MV-4-11 (cell line): Measurements from ENCODE around the gene TPX2.

Experiments used
- DNase-seq: peaks from one replicate; lab custom pipeline; 2025; lab: John Stamatoyannopoulos, UW

Gene TPX2

DNA sequence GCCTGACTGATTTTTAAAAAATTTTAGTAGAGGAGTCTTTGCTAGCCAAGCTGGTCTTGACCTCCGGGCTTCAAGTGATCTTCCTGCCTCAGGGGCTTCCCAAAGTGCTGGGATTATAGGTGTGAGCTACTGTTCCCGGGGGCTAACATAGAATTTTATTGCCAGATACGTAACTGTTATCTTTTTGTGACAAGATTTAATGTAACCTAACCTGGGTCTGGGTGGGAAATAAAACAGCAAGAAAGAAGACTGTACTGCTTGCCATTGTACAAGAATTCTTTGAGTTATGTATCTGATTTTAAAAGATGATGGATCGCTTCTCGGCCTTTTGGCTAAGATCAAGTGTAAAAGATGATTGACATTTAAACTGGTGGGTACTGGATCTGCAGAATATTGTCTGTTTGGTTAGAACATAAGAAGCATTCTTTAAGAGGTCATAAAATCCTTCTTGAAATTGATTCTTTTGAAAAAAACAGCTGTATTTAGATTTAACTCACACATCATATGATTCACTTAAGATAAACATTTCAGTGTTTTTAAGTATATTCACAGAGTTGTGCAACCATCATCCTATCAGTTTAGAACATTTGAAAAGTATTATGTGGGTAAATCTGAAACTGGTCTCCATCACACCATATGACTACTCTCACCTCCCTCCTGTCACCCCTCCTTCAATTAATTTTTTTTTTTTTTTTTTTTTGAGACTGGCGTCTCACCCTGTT lies 21.6 kb downstream of the TPX2 start:
- no peak for DNase-seq

DNA sequence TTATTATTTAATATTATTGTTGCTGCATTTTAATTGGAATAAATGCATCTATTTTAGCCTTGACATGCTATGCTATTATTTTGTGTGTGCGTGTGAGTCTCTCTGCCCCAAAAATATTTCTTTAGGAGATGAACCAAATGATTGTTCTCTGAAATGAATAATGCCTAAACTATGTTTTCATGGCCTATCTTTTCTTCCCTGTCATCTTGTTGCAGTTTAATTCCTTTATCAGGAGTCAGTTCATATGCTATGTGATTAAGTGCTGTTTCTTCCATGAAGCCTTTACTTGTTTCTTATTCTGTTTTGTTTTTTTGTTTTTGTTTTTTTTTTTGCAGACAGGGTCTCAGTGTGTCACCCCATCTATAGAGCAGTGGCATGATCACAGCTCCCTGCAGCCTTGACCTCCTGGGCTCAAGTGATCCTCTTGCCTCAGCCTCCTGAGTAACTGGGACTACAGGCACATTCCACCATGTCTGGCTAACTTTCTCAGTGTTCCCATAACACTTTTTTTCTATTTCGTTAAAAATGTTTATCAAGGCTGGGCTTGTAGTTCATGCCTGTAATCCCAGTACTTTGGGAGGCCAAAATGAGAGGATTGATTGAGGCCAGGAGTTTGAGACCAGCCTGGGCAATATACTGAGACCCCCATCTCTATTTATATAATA lies 25.7 kb downstream of the TPX2 start:
- no peak for DNase-seq

DNA sequence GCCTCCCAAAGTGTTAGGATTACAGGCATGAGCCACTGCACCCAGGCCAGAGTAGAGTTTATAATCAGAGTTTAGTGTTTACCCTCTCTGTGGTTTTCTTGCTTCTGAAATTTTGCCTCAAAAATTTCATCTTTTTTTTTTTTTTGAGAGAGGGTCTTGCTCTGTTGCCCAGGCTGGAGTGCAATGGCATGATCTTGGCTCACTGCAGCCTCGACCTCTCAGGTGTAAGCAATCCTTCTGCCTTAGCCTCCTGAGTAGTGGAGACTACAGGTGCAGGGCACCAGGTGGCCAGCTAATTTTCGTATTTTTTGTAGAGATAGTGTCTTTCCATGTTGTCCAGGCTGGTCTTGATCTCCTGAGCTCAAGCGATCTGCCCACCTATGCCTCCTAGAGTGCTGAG lies 28.7 kb downstream of the TPX2 start:
- no peak for DNase-seq

DNA sequence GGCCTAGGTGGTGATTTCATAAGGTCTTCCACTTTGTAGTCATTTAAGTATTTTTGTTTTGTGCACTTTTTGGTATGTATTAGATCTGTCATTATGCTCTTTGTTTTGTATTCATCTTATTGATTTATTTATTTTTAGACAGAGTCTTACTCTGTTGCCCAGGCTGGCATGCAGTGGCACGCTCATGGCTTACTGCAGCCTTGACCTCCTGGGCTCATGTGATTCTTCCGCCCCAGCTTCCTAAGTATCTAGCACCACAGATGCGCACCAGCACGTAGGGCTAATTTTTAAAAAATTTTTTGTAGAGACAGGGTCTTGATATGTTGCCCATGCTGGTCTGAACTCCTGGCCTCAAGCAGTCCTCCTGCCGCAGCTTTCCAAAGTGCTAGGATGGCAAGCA lies 30.6 kb downstream of the TPX2 start:
- DNase-seq: no peak

DNA sequence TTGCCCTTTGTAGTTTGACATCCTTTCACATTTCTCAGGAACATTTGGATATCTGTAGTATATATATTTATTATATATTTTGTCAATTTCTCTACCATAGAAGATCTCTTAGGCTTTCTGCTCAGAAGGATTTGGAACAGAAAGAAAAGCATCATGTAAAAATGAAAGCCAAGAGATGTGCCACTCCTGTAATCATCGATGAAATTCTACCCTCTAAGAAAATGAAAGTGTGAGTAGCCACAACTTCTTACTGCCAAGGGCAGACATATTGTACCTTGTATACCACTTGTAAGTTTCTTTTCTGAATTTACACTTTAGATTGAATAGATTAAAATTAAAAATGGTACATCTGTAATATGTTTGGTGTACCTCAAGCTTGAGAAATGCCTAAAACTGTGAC lies 31.2 kb downstream of the TPX2 start:
- no peak for DNase-seq

DNA sequence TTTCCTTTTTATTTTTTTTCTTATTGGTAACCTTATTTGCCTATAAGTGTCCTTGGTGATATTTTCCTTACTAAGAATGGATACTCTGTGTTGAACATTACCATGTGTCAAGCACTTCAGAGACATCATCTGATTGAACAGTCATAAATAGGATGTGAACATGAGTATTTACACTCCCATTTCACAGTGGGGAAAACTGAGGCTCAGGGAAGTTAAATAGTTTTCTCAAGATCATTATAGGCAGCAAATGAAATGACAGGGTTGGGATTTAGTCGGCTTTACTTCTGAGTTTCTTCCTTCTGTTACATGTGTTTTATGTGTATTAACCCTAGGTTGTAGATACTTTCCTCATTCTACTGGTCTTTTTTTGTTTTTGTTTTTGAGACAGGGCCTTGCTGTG lies 35.3 kb downstream of the TPX2 start:
- no peak for DNase-seq

DNA sequence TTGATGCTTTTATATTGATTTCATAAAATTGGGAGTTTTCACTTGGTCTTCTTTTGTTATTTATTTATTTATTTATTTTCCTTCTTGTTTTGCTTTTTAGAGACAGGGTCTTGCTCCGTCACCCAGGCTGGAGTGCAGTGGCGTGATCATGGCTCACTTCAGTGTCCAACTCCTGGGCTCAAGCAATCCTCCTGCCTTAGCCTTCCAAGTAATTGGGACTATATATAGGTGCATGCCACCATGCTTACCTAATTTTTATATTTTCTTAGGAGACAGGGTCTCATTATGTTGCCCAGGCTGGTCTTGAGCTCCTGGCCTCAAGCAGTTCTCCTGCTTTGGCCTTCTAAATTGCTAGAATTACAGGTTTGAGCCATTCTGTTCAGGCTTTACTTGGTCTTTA lies 41.7 kb downstream of the TPX2 start:
- DNase-seq: no peak

DNA sequence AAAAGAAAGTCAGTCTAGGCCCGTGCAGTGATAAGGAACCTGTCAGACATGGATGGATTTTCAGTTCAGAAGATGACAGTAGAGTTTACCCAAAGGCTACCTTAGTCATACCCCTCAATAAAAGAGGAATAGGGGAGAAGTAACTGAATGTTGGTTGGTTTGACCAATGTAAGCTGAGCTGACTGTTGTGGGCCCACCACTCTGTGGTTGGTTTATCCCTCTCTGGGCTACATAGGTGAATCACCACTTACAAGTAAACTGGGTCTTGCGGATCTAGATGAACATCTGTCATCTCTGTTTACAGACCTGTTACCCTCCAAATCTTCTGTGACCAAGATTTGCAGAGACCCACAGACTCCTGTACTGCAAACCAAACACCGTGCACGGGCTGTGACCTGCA lies 42.9 kb downstream of the TPX2 start:
- no peak for DNase-seq

DNA sequence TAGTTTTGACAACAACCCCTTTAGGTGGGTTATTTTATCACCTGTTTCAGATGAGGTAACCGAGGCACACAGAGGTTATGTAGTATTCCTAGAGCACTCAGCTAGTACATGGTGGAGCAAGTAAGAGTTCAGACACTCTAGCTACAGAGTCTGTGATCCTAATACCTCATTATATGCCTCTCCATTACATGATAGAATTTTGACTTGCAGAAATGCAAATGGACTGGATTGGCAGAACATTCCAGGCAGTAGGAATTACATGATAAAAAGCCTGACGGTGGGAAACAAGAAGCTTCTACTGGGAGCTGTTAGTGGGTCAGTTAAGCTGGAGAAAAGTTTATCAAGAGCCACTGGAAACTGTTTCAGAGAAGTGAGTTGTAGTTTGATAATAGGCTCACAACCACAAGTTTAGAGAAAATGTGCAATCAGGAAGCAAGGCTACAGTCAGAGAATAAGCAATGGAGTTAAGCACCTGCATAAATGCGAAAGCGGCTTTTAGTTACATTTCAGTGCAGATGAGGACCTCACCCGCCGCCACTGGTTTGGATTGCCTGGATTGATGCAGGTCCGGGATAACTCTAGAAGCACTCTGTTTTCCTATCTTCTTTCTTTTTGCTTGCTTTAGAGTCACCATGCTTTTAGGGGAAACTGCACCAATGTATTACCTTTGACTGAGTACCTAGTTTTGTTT lies 45.4 kb downstream of the TPX2 start:
- DNase-seq: no peak

DNA sequence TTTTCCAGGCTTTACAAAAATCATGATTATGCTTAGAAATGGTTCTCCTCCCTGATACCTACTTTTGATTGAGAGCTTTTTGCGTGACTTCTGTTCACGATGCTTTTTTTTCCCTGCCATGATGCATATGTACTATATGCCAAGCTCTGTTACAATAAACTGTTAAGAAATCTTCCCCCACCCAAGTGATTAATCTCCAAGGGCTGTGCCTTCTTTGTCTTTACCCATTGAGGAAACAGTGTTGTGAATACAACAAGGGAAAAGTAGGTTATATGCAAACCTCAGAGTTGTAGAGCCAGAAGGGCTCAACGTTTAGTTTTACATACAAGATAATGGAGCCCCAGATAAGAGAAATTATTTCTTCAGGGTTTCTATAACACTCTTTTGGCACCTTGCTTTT lies 46.0 kb downstream of the TPX2 start:
- no peak for DNase-seq

DNA sequence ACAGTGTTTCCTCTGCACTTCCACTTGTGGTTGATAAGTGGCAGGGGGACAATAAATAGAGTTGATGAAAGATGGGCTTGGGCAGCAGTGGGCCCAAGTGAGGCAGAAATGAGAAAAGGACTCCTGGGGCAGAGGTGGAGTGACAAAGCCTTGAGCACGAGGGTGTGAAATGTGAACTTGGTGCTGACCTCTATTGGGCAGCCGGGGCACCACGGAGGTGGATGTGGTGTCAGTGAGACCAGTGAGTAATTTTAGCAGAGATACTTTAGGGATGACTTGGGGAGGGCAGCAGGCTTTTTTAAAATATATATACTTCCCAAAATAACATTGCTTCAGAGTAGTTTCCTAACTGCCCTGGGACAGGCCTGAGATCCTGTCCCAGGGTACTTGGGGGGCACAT lies 49.5 kb downstream of the TPX2 start:
- DNase-seq: no peak

DNA sequence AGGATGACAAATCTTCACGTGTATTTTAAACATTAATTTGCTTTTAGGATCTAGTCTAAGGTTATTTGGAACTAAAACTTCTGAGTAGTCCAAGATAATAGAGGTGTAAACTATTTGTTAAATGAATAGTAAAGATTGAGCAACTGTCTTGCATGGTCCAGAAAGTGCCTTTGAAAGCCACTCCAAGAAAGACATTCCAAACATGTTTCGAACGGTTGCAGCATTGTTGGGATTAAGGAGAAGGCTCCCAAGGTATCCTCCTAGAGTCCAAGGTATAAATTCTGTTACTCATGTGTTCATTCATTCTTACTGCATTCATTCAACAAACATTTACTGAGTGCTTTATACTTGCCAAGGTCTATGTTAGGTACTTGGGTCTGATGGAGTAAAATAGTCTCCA lies 51.3 kb downstream of the TPX2 start:
- no peak for DNase-seq

DNA sequence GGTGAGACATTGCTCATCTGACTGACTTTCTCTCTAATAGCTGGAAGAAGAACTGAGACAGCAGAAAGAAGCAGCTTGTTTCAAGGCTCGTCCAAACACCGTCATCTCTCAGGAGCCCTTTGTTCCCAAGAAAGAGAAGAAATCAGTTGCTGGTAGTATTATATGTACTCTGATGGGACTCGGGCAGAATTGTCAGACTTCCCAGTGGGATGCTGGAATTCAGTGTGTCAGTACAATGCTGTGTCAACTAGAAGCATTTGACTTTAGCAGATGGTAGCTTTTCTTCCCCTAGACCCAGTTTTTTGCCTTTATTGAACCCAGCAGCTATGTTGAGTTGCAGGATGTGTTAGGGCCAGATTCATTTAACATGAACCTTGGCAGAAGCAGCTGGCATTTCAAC lies 58.3 kb downstream of the TPX2 start:
- DNase-seq: no peak

DNA sequence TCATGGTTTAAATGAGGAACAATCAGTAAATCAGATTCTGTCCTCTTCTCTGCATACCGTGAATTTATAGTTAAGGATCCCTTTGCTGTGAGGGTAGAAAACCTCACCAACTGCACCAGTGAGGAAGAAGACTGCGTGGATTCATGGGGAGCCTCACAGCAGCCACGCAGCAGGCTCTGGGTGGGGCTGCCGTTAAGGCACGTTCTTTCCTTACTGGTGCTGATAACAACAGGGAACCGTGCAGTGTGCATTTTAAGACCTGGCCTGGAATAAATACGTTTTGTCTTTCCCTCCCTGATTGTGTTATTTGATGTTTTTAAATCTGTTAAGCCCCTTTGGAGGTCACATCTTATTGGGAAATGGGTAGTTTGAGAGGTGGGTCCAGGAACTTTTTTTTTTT lies 62.4 kb downstream of the TPX2 start:
- DNase-seq: no peak

DNA sequence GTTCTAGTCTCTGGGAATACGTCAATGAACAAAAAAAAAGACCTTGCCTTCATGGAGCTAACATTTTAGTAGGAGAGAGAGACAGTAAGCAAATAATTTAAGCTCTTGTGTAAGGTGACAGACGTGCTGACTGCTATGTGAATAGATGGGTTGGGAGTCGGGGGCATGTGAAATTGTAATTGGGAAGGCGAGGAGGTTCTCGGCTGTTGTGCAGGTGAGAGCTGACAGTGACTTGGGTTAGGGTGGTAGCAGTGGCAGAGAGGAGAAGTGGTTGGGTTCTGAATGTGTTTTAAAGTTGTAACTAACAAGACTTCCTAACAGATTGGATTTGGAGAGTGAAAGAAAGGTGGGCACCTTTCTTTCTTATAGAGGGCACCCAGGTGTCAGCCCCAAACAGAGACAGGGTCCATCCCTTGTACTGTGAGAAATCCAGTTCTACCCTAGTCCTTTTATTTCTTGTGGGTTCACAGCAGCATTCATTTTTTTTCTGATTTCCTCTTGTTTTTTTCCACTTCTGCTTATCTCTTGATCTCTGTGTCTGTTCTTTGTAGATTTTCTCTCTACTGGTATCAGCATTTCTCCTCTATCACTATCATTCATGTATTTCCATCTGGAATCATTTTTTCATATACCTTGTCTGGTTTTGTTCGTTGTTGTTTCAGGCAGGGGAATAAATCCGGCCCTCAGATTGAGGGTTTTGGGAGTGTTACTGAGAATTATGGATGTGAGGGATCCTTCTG lies 64.6 kb downstream of the TPX2 start:
- no peak for DNase-seq

DNA sequence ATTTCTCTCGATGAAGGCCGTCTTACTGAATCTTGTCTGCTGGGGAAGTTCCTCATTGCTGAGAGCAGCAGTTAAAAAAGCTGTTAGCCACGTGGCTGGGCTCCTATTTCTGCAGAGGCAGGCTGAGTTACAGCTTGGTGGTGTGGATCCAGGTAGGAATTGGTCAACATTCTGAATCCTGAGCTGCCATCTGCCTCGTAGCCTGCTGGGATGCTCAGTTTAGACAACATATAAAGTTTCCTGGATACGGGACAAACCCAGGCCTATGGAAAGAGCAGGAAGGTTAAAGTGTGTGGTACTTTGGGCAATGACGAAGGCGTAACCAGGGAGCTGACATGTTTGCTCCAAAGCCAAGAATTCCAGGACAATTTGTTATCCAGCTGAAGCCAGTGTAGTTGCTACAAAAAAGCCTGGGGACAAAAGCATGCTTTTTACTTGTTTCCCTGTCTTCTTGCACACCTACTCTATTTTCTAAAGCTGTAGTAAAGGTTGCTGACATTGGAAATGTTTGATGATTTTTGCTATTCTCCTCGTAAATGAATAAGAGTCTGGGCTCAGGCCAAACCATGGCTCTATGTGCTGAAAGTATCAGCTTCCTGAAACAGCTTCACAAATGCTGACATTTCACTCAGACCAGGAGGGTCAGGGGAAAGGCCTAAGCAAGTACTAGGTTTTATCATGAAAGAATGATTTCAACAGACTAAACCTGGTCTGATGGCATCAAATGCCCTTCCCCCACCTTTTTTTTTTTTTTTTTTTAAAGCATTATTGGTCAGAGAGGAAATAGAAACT lies 67.7 kb downstream of the TPX2 start:
- DNase-seq: peak; percentile 73

DNA sequence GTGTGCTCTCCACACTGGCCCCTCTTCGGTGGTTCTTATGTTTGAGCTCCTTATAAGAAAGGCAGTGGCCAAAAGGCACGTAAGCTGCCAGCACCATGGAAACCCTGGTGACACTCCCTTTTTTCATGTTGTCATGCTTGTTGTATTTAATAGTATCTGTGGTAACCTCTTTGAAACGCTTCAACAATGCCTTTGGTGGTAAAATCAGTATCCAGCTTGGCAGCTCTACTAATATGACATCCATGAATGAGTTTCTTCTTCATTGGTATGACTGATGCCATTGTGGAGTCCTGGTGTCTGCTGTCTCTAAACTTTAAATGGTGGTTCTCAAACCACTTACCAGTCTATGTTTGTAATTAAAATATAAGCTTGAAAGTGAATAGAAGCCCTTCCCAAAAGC lies 69.4 kb downstream of the TPX2 start:
- DNase-seq: no peak

DNA sequence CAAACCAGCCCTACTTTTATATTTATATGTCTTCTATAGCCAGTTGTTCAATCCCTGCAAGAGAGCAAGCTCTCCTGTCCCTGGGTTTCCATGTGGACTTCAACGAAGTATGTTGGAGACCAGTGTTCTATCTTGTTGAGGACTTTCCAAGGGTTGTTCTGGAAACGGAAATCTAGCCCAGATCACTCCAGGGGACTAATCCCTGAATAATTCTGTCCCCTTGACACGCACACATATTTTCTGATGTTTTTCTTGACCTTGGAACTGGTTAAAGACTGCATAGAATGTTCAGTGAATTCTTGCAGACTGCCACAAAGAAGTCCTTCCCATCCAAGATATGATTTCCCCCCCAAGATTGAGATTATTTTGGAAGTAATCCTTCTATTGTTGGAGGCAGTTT lies 70.6 kb downstream of the TPX2 start:
- DNase-seq: no peak

DNA sequence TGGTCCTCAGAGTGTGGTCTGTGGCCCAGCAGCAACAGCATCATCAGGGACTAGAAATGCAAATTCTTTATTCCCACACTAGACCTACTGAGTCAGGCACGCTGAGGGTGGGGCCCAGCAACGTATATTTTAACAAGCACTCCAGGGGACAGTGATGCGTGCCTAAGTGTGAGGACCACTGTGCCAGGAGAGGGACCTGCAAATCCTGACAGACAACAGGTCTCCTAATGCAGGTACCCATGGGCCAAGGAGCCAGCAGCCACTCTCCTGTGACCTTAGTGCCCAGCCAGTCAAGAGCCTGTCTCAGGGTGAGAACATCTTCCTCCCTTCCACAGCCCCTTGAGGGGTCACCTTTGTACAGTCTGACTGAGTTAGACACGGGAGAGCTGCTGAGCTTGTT lies 72.1 kb downstream of the TPX2 start:
- no peak for DNase-seq

DNA sequence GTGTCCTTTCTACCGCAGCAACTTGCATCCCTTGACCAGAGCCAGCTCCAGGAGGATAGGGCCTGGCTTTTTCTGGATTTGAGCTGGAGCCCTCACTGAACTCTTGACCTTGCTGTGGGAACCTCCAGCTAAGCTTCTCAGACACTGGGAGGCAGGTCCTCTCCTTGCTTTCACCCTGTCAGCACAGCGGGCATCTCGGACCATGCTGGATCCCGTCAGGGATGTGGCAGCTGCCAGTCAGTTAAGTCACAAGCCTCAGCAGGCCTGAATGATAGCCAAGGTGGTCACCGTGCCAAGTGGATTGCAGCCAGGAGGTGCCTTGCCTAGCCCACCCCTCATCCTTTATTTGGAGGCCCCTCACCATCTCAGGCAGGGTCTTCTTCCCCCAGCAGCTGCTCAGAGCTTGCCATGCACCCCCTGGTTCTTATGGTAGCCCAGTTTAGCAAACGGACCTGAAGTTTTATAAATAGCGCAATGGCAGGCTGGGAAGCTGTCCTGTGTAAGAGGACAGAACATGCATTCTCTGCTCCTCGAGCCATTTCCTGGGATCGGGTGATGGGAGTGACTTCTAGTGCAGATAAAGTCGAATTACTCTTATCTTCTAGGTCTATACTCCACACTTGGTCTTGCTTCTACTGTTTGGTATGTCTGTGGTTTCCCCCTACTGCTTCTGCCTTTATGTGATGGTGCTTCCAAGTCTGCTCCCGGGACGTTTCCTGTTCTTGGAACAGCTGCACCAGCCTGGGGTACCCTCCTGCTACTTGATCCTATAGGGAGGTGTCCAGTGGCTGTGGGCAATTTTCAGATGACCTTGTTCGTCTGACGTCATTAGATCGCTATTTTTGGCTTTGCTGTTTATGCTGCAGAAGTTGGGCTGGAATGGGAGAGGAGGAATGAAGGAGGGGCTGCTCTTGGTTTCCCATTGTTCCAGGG lies 73.0 kb downstream of the TPX2 start:
- no peak for DNase-seq

DNA sequence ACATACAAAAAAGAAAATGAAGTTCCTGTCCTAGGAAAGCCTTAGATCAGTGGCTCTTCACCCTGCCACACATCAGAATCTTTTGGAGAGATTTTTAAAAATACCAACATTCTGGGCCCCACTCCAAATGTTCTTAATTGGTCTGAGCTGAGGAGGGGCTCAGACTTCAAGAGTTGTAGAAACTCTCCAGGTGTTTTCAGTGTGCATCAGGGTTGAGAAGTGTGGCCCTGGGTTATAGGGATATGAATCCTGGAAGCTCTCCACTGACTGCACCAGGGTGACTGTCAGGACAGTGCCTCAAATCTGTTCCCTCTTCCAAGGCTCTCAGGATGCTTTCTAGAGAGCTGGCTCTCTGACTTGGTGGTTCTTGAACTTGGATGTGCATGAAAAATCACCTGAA lies 74.5 kb downstream of the TPX2 start:
- DNase-seq: no peak
